ENCODE data around the gene CPNE7.

Gene CPNE7

GRCh38 chr16:89550421-89551007 is 25.0 kb upstream of the CPNE7 start:
- peak; percentile 39 to 71 for DNase-seq

DNA sequence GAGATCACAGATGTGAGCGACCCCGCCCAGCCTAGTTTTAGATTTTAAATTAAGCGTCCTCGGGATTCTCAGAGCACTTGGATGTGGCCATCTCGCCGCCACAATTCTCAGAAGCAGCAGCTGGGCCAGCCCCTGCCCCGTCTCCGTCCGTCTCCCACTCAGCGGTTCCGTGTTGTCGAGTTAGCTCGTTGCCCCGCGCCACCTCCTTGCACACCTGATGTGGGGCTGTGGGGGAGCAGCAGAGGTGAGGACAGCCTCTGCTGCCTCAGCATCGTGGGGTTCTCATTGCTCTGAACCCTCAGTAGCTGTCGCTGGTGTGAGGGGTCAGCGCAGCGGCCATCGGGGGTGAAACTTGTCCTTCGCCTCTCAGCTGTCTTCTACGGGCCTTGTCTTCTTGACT is 23.2 kb upstream of the CPNE7 start:
- DNase-seq, result no peak

- DNase-seq, result no peak
These were observed 22.6 kb upstream of the CPNE7 start for GRCh38 chr16:89552913-89553312.

DNA sequence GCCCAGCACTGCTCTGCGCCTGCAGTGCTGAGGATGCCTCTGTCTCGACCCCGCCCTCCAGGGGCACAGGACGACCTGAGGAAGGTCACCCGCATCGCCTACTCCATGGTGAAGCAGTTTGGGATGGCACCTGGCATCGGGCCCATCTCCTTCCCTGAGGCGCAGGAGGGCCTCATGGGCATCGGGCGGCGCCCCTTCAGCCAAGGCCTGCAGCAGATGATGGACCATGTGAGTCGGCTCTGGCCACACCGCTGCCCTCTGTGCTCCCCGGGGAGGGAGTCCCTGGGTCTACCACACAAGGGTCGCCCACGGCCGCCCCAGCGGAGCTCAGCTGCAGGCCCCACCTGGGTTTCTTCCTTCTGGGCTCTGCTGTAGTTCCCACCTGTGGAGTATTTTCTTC is 21.8 kb upstream of the CPNE7 start:
- DNase-seq, result no peak

- DNase-seq, result no peak
These were observed 21.2 kb upstream of the CPNE7 start for GRCh38 chr16:89554343-89554742.

GRCh38 chr16:89555265-89555664 is 20.3 kb upstream of the CPNE7 start:
- DNase-seq, result no peak

GRCh38 chr16:89555780-89556179 is 19.8 kb upstream of the CPNE7 start:
- peak in 1 of 2 donors; percentile 36 for DNase-seq

DNA sequence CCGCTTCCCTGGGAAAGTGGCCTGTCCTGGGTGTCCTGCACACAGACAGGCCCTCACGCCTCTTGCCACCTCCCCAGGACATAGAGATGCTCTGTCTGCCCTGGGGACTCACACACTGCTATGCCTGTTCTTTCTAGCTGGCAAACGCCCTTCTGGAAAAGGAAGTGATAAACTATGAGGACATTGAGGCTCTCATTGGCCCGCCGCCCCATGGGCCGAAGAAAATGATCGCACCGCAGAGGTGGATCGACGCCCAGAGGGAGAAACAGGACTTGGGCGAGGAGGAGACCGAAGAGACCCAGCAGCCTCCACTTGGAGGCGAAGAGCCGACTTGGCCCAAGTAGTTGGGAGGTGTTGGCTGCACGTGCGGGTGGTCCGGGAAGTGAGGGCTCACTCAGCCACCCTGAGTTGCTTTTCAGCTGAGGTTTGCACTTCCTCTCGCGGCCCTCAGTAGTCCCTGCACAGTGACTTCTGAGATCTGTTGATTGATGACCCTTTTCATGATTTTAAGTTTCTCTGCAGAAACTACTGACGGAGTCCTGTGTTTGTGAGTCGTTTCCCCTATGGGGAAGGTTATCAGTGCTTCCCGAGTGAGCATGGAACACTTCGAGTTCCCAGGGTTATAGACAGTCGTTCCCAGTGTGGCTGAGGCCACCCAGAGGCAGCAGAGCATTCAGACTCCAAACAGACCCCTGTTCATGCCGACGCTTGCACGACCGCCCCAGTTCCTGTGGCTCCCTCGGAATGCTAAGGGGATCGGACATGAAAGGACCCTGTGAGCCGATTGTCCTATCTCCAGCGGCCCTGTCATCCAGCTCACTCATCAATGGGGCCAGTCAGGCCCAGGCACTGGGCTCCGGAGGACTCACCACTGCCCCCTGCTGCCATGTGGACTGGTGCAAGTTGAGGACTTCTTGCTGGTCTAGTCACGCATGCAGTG is 18.5 kb upstream of the CPNE7 start:
- peak; percentile 61 to 90 for DNase-seq

DNA sequence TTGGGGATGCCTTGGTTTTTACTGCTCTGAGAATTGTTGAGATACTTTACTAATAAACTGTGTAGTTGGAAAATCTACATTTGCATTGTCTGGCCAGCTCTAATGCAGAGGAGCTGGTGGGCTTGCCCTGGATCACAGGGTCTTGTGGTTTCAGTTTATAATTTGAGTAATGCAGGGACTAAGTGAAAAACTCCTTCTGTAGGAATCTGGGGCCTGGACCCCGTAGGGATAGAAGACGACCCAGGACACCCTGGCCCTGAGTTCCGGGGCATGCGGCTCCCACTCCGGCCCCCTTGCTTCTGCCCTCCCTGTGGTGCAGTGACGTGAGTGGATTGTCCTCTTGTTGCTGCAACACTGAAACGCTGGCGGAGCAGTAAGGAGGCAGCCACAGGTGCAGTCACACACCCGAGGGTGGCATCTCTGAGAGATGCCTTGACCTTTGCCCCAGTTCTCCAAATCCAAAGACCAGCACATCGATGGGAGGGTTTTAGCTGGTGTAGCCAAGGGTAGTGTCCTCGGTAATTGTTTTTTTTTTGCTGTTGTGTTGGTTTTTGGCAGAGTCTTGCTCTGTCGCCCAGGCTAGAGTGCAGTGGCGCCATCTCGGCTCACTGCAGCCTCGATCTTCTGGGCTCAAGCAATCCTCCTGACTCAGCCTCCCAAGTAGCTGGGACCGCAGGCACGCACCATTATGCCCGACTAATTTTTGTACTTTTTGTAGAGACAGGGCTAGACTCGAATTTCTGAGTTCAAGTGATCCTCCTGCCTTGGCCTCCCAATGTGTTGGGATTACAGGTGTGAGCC is 17.7 kb upstream of the CPNE7 start:
- DNase-seq, result no peak

DNA sequence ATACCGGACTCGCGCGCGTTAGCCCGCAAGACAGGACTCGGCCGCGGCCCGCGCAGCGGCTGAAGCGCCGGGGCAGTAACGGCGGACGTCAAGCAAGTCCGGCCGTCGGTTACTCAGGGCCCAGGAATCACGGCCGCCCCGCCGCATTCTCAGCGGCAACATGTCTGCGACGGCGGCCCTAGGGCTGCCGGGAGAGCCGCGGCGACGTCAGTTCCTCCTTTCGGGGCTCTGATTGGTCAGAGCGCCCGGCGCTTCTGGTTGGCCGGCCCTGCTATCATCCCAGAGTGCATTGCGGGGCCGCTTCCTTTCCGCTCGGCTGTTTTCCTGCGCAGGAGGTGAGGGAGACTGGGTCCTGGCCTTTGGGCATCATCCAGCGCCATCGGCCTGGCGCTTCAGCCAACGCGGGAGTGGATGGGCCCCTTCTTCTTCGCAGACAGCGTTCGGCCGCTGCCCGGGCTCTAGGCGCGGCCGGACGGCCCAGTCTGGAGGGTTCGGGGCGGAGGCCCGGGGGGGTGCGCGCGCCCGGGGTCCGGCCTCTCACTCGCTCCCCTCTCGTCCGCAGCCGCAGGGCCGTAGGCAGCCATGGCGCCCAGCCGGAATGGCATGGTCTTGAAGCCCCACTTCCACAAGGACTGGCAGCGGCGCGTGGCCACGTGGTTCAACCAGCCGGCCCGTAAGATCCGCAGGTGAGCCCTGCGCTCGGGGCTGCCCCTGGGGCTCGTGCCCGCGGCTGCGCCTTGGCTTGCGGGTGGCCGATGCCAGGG is 15.0 kb upstream of the CPNE7 start, which contains the start of gene RPL13:
Gene RPL13 (plus strand): TSS at position 305 of the 764 bp plus-strand sequence. CDS start 278 bp downstream, at position 583.
- peak; percentile 92 to 94 for DNase-seq

DNA sequence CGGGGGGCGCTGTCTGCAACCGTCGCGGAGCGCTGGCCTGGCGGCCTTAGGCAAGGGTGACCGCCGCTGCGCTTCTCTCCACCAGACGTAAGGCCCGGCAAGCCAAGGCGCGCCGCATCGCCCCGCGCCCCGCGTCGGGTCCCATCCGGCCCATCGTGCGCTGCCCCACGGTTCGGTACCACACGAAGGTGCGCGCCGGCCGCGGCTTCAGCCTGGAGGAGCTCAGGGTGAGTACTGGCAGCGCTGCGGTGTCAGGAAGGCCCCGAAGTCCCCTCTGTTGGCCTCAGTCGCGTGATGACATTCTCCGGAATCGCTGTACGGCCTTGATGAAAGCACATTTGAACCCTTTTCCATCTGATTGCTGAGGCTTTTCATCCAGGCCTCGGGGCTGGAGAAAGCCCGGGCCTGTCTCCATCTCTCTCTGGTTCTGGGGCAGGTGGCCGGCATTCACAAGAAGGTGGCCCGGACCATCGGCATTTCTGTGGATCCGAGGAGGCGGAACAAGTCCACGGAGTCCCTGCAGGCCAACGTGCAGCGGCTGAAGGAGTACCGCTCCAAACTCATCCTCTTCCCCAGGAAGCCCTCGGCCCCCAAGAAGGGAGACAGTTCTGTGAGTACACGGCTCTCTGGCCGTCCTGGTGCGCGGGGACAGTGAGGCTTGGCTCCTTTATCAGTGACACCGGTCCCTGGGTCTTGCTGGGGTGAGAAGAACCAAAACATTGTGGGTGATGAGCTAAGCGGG is 14.2 kb upstream of the CPNE7 start:
- no peak for DNase-seq

DNA sequence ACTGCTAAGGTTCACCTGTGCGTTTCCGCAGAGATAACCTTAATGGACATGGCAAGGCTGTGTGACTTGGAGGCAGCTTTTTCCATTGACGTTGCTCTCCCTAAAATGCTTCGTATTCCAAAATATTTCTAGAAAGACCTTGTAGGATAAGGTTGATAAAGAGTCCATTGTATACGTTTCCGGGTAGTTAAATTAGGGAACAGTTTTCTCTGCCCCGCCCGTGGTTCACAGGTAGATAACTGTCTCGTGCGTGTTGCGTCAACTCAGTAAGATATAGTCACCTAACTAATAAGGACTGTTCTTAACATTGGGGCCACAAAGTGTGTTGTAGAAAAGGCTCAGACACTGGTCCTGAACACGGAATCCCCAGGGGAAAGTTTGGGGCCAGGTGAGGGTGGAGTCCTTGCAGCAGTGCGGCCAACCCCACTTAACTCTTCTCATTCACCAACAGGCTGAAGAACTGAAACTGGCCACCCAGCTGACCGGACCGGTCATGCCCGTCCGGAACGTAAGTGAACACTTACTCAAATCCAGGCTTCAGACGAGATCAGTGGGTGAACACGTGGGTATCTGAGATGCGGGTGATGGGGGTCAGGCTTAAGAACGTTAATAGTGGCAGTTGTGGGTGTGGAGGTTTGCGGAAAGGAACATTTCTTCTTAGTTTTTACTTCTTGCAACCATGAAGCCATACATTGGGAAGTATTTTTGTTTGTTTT is 13.5 kb upstream of the CPNE7 start:
- no peak for DNase-seq

DNA sequence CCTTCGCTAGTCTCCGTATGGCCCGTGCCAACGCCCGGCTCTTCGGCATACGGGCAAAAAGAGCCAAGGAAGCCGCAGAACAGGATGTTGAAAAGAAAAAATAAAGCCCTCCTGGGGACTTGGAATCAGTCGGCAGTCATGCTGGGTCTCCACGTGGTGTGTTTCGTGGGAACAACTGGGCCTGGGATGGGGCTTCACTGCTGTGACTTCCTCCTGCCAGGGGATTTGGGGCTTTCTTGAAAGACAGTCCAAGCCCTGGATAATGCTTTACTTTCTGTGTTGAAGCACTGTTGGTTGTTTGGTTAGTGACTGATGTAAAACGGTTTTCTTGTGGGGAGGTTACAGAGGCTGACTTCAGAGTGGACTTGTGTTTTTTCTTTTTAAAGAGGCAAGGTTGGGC is 12.6 kb upstream of the CPNE7 start:
- no peak for DNase-seq

DNA sequence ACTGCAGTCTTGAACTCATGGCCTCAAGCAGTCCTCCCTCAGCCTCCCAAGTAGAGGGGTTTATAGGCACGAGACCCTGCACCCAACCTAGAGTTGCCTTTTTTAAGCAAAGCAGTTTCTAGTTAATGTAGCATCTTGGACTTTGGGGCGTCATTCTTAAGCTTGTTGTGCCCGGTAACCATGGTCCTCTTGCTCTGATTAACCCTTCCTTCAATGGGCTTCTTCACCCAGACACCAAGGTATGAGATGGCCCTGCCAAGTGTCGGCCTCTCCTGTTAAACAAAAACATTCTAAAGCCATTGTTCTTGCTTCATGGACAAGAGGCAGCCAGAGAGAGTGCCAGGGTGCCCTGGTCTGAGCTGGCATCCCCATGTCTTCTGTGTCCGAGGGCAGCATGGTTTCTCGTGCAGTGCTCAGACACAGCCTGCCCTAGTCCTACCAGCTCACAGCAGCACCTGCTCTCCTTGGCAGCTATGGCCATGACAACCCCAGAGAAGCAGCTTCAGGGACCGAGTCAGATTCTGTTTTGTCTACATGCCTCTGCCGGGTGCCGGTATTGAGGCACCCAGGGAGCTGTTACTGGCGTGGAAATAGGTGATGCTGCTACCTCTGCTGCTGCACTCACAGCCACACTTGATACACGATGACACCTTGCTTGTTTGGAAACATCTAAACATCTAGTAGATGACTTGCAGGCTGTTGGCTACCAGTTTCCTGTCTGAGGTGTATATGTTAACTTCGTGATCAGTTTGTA is 11.7 kb upstream of the CPNE7 start:
- DNase-seq, result no peak

DNA sequence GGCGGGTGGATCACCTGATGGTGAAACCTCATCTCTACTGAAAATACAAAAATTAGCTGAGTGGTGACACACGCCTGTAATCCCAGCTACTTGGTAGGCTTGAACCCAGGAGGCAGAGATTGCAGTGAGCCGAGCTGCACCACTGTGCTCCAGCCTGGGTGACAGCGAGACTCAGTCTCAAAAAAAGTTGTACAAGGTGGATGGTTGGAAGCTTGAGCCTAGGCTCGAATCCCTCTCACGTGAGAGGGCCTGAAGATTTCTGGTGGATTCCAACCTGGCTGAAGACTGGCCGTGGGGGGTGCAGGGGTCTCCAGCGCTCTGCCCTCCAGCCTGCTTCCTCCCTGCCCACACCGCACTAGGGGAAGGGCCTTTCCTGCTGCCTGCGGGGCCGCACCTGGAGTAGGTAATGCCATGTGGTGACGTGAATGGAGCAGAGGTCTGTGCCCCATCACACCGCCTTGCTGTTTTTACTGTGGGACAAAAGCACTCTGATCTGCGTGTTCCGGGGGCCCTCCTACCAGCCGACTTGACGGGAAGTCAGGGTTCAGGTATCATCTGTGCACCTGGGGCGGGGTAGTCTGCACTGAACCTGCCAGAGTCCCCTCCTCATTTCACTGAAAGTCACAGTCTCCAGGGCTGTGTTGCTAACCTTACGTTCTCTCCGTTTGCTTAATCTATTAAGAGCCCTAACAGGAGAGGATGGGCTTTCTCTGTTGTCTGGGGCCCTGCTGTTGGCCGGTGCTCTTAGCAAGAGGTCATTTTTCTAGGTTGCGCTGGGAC is 10.9 kb upstream of the CPNE7 start:
- DNase-seq, result no peak

DNA sequence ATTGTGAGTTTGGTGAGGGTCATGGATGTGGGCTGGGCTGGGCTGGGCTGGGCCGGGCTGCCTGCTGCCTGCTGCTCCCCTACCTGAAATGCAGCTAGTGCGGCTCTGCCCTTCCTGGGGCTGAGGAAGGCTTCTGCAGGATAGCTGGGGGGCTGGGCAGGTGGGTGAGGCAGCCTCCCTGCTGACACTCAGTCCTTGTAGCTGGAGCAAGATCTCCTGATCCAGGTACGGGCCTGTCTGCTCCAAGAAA is 10.4 kb upstream of the CPNE7 start:
- DNase-seq, result no peak

GRCh38 chr16:89565506-89566372 is 9.8 kb upstream of the CPNE7 start:
- DNase-seq, result peak; percentile 48 to 54

DNA sequence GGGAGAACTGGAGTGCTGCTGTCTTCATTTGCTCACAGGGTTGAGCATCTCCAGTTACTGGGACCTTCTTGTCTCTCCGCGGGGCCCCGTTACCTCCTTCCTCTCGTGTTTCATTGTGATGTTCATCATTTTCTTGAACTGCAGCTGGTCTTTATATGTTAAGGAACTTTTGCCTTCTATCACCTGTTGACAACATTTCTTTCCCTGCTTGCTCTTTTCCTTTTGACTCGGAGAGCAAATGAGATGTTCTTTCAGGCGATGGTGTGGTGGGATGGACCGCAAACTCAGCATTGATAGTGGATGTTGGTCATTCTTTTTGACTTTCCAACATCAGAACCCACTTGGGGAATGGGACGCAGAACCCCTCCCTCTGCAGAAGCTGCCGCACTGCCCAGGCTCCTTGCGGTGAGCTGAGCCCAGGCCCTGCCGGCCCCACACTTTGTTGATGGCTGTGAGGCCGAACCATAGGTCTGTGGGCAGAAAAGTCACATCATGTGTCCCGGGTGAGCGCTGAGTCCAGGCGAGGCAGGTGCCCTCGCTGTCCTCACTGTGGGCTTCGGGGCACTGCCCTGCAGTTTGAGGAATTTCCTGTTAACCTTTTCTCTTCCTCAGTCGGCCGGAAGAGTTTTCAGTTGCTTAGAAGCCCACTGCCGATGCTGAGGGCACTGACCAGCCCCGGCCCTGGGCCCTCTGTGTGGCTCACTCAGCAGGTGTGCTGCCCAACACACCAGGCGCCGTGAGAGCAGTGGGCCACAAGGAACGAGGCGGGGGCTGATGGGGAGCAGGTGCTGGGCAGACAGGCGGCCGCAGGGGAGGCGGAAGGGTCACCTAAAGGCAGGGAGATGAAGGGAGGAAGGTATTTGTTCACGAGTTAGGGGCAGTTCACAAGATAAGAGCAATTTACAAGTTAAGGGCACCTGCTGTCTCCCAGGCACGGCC is 7.6 kb upstream of the CPNE7 start:
- DNase-seq, result no peak
